ENCODE data around the gene RETREG3.

RETREG3 gene

DNA sequence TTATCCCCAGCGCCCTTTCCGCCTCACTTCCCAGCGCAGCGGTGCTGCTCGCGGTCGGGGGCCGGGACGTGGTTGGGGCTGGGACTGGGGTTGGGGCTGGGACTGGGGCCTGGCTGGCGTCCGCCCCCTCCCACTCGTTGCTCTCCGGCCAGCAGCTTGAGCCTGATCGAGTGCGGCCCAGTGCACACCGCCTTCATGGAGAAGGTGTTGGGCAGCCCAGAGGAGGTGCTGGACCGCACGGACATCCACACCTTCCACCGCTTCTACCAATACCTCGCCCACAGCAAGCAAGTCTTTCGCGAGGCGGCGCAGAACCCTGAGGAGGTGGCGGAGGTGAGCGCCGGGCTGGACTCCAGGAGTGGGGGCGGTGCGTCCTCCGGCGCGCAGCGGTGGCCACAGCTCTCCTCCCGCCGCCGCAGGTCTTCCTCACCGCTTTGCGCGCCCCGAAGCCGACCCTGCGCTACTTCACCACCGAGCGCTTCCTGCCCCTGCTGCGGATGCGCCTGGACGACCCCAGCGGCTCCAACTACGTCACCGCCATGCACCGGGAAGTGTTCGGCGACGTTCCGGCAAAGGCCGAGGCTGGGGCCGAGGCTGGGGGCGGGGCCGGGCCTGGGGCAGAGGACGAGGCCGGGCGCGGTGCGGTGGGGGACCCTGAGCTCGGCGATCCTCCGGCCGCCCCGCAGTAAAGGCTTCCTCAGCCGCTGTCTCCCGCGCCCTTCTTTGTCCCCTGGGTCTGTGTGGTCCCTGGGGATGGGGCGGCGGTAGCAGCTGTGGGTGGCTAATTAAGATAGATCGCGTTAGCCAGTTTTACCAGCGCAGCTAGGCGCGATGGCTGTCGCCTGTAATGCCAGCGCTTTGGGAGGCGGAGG is 54.7 kb downstream of the RETREG3 start:
- peak overlapping the region; percentile 79 for H3K4me3 ChIP-seq (ENCODE audit: low read depth, low read length)
- TF ChIP-seq, protein P1, sequence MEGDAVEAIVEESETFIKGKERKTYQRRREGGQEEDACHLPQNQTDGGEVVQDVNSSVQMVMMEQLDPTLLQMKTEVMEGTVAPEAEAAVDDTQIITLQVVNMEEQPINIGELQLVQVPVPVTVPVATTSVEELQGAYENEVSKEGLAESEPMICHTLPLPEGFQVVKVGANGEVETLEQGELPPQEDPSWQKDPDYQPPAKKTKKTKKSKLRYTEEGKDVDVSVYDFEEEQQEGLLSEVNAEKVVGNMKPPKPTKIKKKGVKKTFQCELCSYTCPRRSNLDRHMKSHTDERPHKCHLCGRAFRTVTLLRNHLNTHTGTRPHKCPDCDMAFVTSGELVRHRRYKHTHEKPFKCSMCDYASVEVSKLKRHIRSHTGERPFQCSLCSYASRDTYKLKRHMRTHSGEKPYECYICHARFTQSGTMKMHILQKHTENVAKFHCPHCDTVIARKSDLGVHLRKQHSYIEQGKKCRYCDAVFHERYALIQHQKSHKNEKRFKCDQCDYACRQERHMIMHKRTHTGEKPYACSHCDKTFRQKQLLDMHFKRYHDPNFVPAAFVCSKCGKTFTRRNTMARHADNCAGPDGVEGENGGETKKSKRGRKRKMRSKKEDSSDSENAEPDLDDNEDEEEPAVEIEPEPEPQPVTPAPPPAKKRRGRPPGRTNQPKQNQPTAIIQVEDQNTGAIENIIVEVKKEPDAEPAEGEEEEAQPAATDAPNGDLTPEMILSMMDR (IDR thresholded peaks at IDR 0.05; ENCODE audit: borderline replicate concordance, insufficient read depth, low read depth, low read length), result no peak

GRCh38 chr17:42553866-42554249 is 55.3 kb downstream of the RETREG3 start:
- H3K4me3 ChIP-seq (ENCODE audit: low read depth, low read length), result peak overlapping the region; percentile 79
- TF ChIP-seq, protein P1 (IDR thresholded peaks at IDR 0.05; ENCODE audit: borderline replicate concordance, insufficient read depth, low read depth, low read length), result no peak

DNA sequence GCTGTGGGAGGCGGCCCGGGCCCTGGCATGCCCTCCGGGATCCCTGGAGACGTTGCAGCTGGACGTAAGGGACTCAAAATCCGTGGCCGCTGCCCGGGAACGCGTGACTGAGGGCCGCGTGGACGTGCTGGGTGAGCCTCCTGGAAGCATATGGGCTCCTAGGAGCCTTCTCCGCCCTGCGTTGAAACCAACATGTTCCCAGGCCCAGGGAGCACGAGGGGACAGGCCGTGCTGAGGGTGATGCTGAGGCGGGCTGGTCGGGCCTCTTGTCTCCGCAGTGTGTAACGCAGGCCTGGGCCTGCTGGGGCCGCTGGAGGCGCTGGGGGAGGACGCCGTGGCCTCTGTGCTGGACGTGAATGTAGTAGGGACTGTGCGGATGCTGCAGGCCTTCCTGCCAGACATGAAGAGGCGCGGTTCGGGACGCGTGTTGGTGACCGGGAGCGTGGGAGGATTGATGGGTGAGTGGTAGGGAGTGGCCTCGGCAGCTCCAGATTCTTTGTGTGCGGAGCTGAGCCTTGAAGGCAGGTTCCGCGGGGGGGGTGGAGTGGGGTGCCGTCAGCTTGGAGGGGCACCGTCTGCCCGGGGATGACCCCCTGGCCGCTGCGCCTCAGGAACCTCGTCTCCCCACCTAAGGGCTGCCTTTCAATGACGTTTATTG is 55.9 kb downstream of the RETREG3 start:
- TF ChIP-seq, protein P1 (IDR thresholded peaks at IDR 0.05; ENCODE audit: borderline replicate concordance, insufficient read depth, low read depth, low read length), result no peak
- H3K4me3 ChIP-seq (ENCODE audit: low read depth, low read length), result no peak overlapping the region

- peak within 1 kb of the TSS; percentile 79 for H3K4me3 ChIP-seq (ENCODE audit: low read depth, low read length)
Observed at GRCh38 chr17:42552736-42553135, 56.4 kb downstream of the RETREG3 start, which contains the start of gene HSD17B1. Gene HSD17B1, plus strand, starts transcription at chr17:42552923. Its CDS starts 11 bp downstream, at chr17:42552934.

- H3K4me3 ChIP-seq (ENCODE audit: low read depth, low read length), result no peak overlapping the region
- TF ChIP-seq, protein P1 (IDR thresholded peaks at IDR 0.05; ENCODE audit: borderline replicate concordance, insufficient read depth, low read depth, low read length), result no peak
Observed at GRCh38 chr17:42548993-42549755, 60.0 kb downstream of the RETREG3 start.

GRCh38 chr17:42548070-42548837 is 60.9 kb downstream of the RETREG3 start:
- TF ChIP-seq, protein P1 (IDR thresholded peaks at IDR 0.05; ENCODE audit: borderline replicate concordance, insufficient read depth, low read depth, low read length), result peak; percentile 77; the same call in 1 of the 2 replicates
- H3K4me3 ChIP-seq (ENCODE audit: low read depth, low read length), result peak overlapping the region; percentile 47

Measured in GM12875 (cell line).